ENCODE data around the gene GNAQ.
A peak's percentile ranks its signal among the peaks of the same experiment; 100 is the strongest.

GNAQ gene

GRCh38 chr9:78023003-78023741, 8.4 kb downstream of the GNAQ start:
- H3K27ac ChIP-seq (ENCODE audit: low read depth, low read length) = peak overlapping the region; percentile 6
- H3K9ac ChIP-seq (ENCODE audit: low read length in 5 of 5) = no peak overlapping the region
- H3K36me3 ChIP-seq (ENCODE audit: control insufficient read depth in 5 of 5, insufficient read depth in 5 of 5, low read length in 5 of 5) = no peaks in the 10 kb centered on the region
- H3K27me3 ChIP-seq (ENCODE audit: control insufficient read depth in 5 of 5, insufficient read depth in 4 of 5, low read length in 5 of 5) = no peaks in the 10 kb centered on the region
- H3K4me3 ChIP-seq (ENCODE audit: low read depth in 1 of 5, low read length in 5 of 5) = peak overlapping the region in 4 of 5 donors; percentile 8 to 45 (median 26)
- H3K9me3 ChIP-seq (ENCODE audit: control insufficient read depth in 5 of 5, low read length in 5 of 5) = no peaks in the 10 kb centered on the region
- H3K4me1 ChIP-seq (ENCODE audit: control insufficient read depth in 5 of 5, insufficient read depth in 5 of 5, low read length in 5 of 5) = peaks cover 4 to 56% (median 50%) of the 10 kb centered on the region in 5 donors

DNA sequence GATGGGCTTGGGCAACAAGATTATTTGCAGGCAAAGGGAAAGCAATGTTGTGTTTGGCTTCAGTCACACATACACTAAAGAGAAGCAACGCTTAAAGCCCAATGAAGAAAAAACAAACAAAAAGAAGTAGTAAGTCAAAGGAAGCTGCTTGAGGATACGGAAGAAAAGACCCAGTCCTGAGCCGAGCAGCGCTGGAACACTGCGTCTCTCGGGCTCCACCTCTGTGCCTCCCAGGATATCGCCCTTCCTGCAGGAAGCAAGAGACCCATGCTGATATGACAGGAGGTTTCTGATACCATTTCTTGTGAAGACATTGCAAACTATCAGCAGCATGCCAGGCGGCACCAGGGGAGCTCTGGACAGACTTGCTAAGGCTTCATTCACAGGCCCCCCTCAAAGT, 9.9 kb downstream of the GNAQ start:
- H3K4me1 ChIP-seq (ENCODE audit: control insufficient read depth in 5 of 5, insufficient read depth in 5 of 5, low read length in 5 of 5) = peaks cover 4 to 56% (median 48%) of the 10 kb centered on the region in 5 donors
- H3K36me3 ChIP-seq (ENCODE audit: control insufficient read depth in 5 of 5, insufficient read depth in 5 of 5, low read length in 5 of 5) = no peaks in the 10 kb centered on the region
- H3K4me3 ChIP-seq (ENCODE audit: low read depth in 1 of 5, low read length in 5 of 5) = peak overlapping the region in 3 of 5 donors; percentile 12 to 29 (median 25)
- H3K9ac ChIP-seq (ENCODE audit: low read length in 5 of 5) = no peak overlapping the region
- no peak overlapping the region for H3K27ac ChIP-seq (ENCODE audit: low read depth, low read length)
- no peaks in the 10 kb centered on the region for H3K27me3 ChIP-seq (ENCODE audit: control insufficient read depth in 5 of 5, insufficient read depth in 4 of 5, low read length in 5 of 5)
- H3K9me3 ChIP-seq (ENCODE audit: control insufficient read depth in 5 of 5, low read length in 5 of 5) = no peaks in the 10 kb centered on the region

GRCh38 chr9:78017190-78017693, 14.4 kb downstream of the GNAQ start:
- no peaks in the 10 kb centered on the region for H3K27me3 ChIP-seq (ENCODE audit: control insufficient read depth in 5 of 5, insufficient read depth in 4 of 5, low read length in 5 of 5)
- H3K9me3 ChIP-seq (ENCODE audit: control insufficient read depth in 5 of 5, low read length in 5 of 5) = no peaks in the 10 kb centered on the region
- no peaks in the 10 kb centered on the region for H3K36me3 ChIP-seq (ENCODE audit: control insufficient read depth in 5 of 5, insufficient read depth in 5 of 5, low read length in 5 of 5)
- peaks cover 4 to 32% (median 22%) of the 10 kb centered on the region in 5 donors for H3K4me1 ChIP-seq (ENCODE audit: control insufficient read depth in 5 of 5, insufficient read depth in 5 of 5, low read length in 5 of 5)
- H3K4me3 ChIP-seq (ENCODE audit: low read depth in 1 of 5, low read length in 5 of 5) = no peak overlapping the region
- no peak overlapping the region for H3K9ac ChIP-seq (ENCODE audit: low read length in 5 of 5)
- no peak overlapping the region for H3K27ac ChIP-seq (ENCODE audit: low read depth, low read length)

GRCh38 chr9:78015241-78015640, 16.4 kb downstream of the GNAQ start:
- no peak overlapping the region for H3K9ac ChIP-seq (ENCODE audit: low read length in 5 of 5)
- no peaks in the 10 kb centered on the region for H3K9me3 ChIP-seq (ENCODE audit: control insufficient read depth in 5 of 5, low read length in 5 of 5)
- H3K4me3 ChIP-seq (ENCODE audit: low read depth in 1 of 5, low read length in 5 of 5) = no peak overlapping the region
- peaks cover 3 to 23% (median 11%) of the 10 kb centered on the region in 5 donors for H3K4me1 ChIP-seq (ENCODE audit: control insufficient read depth in 5 of 5, insufficient read depth in 5 of 5, low read length in 5 of 5)
- no peaks in the 10 kb centered on the region for H3K36me3 ChIP-seq (ENCODE audit: control insufficient read depth in 5 of 5, insufficient read depth in 5 of 5, low read length in 5 of 5)
- H3K27me3 ChIP-seq (ENCODE audit: control insufficient read depth in 5 of 5, insufficient read depth in 4 of 5, low read length in 5 of 5) = no peaks in the 10 kb centered on the region
- no peak overlapping the region for H3K27ac ChIP-seq (ENCODE audit: low read depth, low read length)

DNA sequence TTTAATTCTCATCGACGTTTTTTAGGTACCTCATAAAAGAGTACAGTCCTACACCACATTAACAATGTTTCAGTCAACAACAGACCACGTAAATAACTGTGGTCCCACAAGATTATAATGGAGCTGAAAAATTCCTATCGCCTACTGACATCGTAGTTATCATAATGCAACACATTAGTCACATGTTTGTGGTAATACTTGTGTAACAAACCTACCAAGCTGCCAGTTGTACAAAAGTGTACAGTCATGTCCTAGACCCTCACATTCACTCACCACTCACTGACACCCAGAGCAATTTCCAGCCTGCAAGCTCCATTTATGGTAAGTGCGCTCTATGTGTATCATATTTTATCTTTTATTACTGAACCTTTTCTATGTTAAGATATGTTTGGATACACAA, 16.8 kb downstream of the GNAQ start:
- peaks cover 0 to 27% (median 13%) of the 10 kb centered on the region in 5 donors for H3K4me1 ChIP-seq (ENCODE audit: control insufficient read depth in 5 of 5, insufficient read depth in 5 of 5, low read length in 5 of 5)
- H3K9me3 ChIP-seq (ENCODE audit: control insufficient read depth in 5 of 5, low read length in 5 of 5) = no peaks in the 10 kb centered on the region
- H3K9ac ChIP-seq (ENCODE audit: low read length in 5 of 5) = no peak overlapping the region
- H3K27me3 ChIP-seq (ENCODE audit: control insufficient read depth in 5 of 5, insufficient read depth in 4 of 5, low read length in 5 of 5) = no peaks in the 10 kb centered on the region
- H3K36me3 ChIP-seq (ENCODE audit: control insufficient read depth in 5 of 5, insufficient read depth in 5 of 5, low read length in 5 of 5) = no peaks in the 10 kb centered on the region
- no peak overlapping the region for H3K27ac ChIP-seq (ENCODE audit: low read depth, low read length)
- no peak overlapping the region for H3K4me3 ChIP-seq (ENCODE audit: low read depth in 1 of 5, low read length in 5 of 5)

DNA sequence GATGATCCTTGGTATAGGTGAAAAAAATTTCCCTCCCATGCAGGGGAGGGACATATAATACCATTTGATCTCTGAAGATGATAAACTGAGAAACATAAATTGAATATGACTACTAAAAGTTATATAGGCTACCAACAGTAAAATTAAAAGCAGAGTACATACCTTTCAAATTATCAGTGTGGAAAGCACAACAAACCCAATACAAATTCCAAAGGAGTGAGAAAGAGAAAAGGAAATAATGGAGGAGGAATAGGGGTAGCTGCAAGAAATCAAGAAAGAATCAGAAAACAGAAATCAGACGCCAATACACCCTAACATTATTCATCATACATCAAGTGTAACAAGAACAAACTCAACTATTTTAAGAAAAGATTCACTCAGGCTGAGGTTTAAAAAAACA, 17.7 kb downstream of the GNAQ start:
- Histone ChIP-seq H3K36me3 (ENCODE audit: control insufficient read depth in 5 of 5, insufficient read depth in 5 of 5, low read length in 5 of 5) (no peaks in the 10 kb centered on the region), H3K9ac (ENCODE audit: low read length in 5 of 5) (no peak overlapping the region), H3K4me1 (ENCODE audit: control insufficient read depth in 5 of 5, insufficient read depth in 5 of 5, low read length in 5 of 5) (peaks cover 0 to 29% (median 20%) of the 10 kb centered on the region in 5 donors), H3K9me3 (ENCODE audit: control insufficient read depth in 5 of 5, low read length in 5 of 5) (no peaks in the 10 kb centered on the region), H3K27me3 (ENCODE audit: control insufficient read depth in 5 of 5, insufficient read depth in 4 of 5, low read length in 5 of 5) (no peaks in the 10 kb centered on the region), H3K27ac (ENCODE audit: low read depth, low read length) (no peak overlapping the region), H3K4me3 (ENCODE audit: low read depth in 1 of 5, low read length in 5 of 5) (no peak overlapping the region)

- H3K4me1 ChIP-seq (ENCODE audit: control insufficient read depth in 5 of 5, insufficient read depth in 5 of 5, low read length in 5 of 5) = peaks cover 0 to 39% (median 36%) of the 10 kb centered on the region in 5 donors
- peak overlapping the region in 1 of 5 donors; percentile 26 for H3K4me3 ChIP-seq (ENCODE audit: low read depth in 1 of 5, low read length in 5 of 5)
- H3K9ac ChIP-seq (ENCODE audit: low read length in 5 of 5) = no peak overlapping the region
- H3K27ac ChIP-seq (ENCODE audit: low read depth, low read length) = no peak overlapping the region
- H3K9me3 ChIP-seq (ENCODE audit: control insufficient read depth in 5 of 5, low read length in 5 of 5) = no peaks in the 10 kb centered on the region
- H3K36me3 ChIP-seq (ENCODE audit: control insufficient read depth in 5 of 5, insufficient read depth in 5 of 5, low read length in 5 of 5) = no peaks in the 10 kb centered on the region
- no peaks in the 10 kb centered on the region for H3K27me3 ChIP-seq (ENCODE audit: control insufficient read depth in 5 of 5, insufficient read depth in 4 of 5, low read length in 5 of 5)
Observed at GRCh38 chr9:78011049-78011448, 20.6 kb downstream of the GNAQ start.

DNA sequence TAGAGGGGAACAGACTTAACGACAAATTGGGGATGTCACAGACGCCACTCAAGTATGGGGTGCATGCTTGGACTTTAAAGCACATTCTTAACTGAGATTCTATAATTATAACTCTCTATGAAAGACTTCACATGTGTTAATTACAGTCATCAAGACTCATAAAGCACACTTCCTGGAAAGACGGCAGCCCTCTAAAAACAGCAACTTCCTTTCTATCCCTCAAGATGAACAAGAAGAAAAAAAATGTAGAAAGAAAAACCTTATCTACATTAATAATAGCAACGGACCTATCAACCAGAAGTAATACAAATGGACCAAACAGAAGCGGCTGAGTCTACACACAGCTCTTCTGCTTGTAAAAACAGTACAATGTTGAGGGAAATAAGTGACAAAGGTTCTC, 21.2 kb downstream of the GNAQ start:
- no peak overlapping the region for H3K9ac ChIP-seq (ENCODE audit: low read length in 5 of 5)
- H3K4me1 ChIP-seq (ENCODE audit: control insufficient read depth in 5 of 5, insufficient read depth in 5 of 5, low read length in 5 of 5) = peaks cover 0 to 42% (median 40%) of the 10 kb centered on the region in 5 donors
- H3K4me3 ChIP-seq (ENCODE audit: low read depth in 1 of 5, low read length in 5 of 5) = peak overlapping the region in 1 of 5 donors; percentile 26
- H3K36me3 ChIP-seq (ENCODE audit: control insufficient read depth in 5 of 5, insufficient read depth in 5 of 5, low read length in 5 of 5) = no peaks in the 10 kb centered on the region
- no peaks in the 10 kb centered on the region for H3K9me3 ChIP-seq (ENCODE audit: control insufficient read depth in 5 of 5, low read length in 5 of 5)
- H3K27me3 ChIP-seq (ENCODE audit: control insufficient read depth in 5 of 5, insufficient read depth in 4 of 5, low read length in 5 of 5) = no peaks in the 10 kb centered on the region
- no peak overlapping the region for H3K27ac ChIP-seq (ENCODE audit: low read depth, low read length)

- Histone ChIP-seq H3K9me3 (ENCODE audit: control insufficient read depth in 5 of 5, low read length in 5 of 5) (no peaks in the 10 kb centered on the region), H3K4me1 (ENCODE audit: control insufficient read depth in 5 of 5, insufficient read depth in 5 of 5, low read length in 5 of 5) (peaks cover 0 to 46% (median 40%) of the 10 kb centered on the region in 5 donors), H3K36me3 (ENCODE audit: control insufficient read depth in 5 of 5, insufficient read depth in 5 of 5, low read length in 5 of 5) (no peaks in the 10 kb centered on the region), H3K9ac (ENCODE audit: low read length in 5 of 5) (no peak overlapping the region), H3K27ac (ENCODE audit: low read depth, low read length) (no peak overlapping the region), H3K4me3 (ENCODE audit: low read depth in 1 of 5, low read length in 5 of 5) (no peak overlapping the region), H3K27me3 (ENCODE audit: control insufficient read depth in 5 of 5, insufficient read depth in 4 of 5, low read length in 5 of 5) (no peaks in the 10 kb centered on the region)
Observed at GRCh38 chr9:78009186-78009585, 22.4 kb downstream of the GNAQ start.

GRCh38 chr9:78006734-78007133, 24.9 kb downstream of the GNAQ start:
- Histone ChIP-seq H3K27me3 (ENCODE audit: control insufficient read depth in 5 of 5, insufficient read depth in 4 of 5, low read length in 5 of 5) (no peaks in the 10 kb centered on the region), H3K36me3 (ENCODE audit: control insufficient read depth in 5 of 5, insufficient read depth in 5 of 5, low read length in 5 of 5) (no peaks in the 10 kb centered on the region), H3K9me3 (ENCODE audit: control insufficient read depth in 5 of 5, low read length in 5 of 5) (no peaks in the 10 kb centered on the region), H3K4me3 (ENCODE audit: low read depth in 1 of 5, low read length in 5 of 5) (no peak overlapping the region), H3K27ac (ENCODE audit: low read depth, low read length) (no peak overlapping the region), H3K9ac (ENCODE audit: low read length in 5 of 5) (no peak overlapping the region), H3K4me1 (ENCODE audit: control insufficient read depth in 5 of 5, insufficient read depth in 5 of 5, low read length in 5 of 5) (peaks cover 0 to 46% (median 40%) of the 10 kb centered on the region in 5 donors)
